Measurements from ENCODE around the gene GPR155. TPM values are rescaled to one million over a fixed set of nuclear protein-coding genes. Genes with fewer than 3 reads are reported as not detected.
"Not testable (repeated sequence)": the region's sequence is repeated elsewhere in the genome, so short reads cannot be mapped to it uniquely, and the experiment has no call there.

GPR155 gene
- total RNA-seq, 6 donors from 2014 or later = 2.2 to 7.5 (median 3.6) TPM

DNA sequence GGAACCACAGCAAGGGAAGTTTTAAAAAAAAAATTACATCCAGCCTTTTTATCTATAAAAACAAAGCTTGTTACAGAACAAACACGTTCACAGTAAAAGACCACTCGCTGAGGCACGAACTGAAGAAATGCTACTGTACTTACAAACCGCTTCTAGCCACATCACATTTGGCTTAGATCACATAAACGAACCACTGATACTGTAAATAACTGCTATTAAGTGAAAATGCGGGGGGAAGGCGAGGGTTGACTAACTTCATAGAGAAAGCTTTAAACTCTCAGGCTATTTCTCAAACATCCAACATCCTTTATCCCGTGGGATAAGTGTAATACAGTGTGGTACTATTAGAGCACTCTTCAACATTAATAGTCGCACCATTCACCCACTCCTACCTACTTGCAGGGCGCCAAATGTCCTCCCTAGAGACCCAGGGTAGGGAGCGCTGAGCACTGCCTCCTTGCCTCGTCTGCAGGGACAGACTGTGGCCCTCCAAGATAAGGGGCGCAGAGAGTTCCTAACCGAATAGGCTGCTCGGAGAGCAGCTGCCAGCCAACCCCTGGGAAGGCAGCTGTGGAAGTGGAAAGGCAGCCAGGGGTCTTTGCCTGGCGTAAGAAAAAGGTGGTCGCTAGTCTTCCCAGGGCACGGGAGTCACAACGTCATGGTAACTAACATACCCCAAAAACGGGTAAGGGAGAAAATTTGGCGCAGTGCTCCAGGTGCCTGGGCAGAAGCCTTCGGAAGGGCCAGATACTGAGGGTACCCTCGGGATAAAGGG lies 854 bp downstream of the GPR155 start:
- no peaks in the 10 kb centered on the region for H3K36me3 ChIP-seq
- no peaks in the 10 kb centered on the region for H3K9me3 ChIP-seq
- H3K27me3 ChIP-seq = no peaks in the 10 kb centered on the region
- DNase-seq (peak in 1 of 2 donors; percentile 39), ATAC-seq (ENCODE audit: low FRiP score in 2 of 2) (peak; percentile 3 to 20)
- peaks cover 3 to 9% (median 8%) of the 10 kb centered on the region in 4 donors for H3K4me1 ChIP-seq
- TF ChIP-seq, protein P1, sequence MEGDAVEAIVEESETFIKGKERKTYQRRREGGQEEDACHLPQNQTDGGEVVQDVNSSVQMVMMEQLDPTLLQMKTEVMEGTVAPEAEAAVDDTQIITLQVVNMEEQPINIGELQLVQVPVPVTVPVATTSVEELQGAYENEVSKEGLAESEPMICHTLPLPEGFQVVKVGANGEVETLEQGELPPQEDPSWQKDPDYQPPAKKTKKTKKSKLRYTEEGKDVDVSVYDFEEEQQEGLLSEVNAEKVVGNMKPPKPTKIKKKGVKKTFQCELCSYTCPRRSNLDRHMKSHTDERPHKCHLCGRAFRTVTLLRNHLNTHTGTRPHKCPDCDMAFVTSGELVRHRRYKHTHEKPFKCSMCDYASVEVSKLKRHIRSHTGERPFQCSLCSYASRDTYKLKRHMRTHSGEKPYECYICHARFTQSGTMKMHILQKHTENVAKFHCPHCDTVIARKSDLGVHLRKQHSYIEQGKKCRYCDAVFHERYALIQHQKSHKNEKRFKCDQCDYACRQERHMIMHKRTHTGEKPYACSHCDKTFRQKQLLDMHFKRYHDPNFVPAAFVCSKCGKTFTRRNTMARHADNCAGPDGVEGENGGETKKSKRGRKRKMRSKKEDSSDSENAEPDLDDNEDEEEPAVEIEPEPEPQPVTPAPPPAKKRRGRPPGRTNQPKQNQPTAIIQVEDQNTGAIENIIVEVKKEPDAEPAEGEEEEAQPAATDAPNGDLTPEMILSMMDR (IDR thresholded peaks at IDR 0.05) = no peak
- no peak for TF ChIP-seq POLR2A (IDR thresholded peaks at IDR 0.05)
- peak overlapping the region; percentile 82 to 97 (median 85) for H3K4me3 ChIP-seq
- WGBS, 2 donors = 7 to 9% methylated on average over 21 to 23 of the region's 23 CpGs
- peak overlapping the region in 3 of 4 donors; percentile 57 to 85 (median 81) for H3K27ac ChIP-seq

DNA sequence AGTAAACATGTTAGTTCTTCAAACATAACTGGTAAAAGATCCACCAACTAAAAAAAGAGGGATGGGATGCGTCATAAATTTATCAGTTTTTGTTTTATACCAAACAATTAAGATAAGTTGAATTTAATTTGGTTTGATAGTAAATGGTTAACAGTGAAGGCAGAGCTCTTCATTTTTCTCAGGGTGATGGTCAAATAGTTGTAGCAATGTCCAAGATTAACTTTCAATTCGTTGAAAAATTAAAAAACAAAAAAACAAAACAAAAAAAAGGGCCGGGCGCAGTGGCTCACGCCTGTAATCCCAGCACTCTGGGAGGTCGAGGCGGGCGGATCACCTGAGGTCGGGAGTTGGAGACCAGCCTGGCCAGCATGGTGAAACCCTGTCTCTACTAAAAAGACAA lies 1.8 kb downstream of the GPR155 start:
- not testable (repeated sequence) for H3K27ac ChIP-seq; H3K9me3 ChIP-seq; H3K4me3 ChIP-seq; H3K36me3 ChIP-seq; H3K27me3 ChIP-seq; ATAC-seq (ENCODE audit: low FRiP score in 2 of 2); H3K4me1 ChIP-seq
- DNase-seq = peak in 1 of 2 donors; percentile 21
- 89 to 94% methylated on average over 9 of the region's 9 CpGs for WGBS, 2 donors

DNA sequence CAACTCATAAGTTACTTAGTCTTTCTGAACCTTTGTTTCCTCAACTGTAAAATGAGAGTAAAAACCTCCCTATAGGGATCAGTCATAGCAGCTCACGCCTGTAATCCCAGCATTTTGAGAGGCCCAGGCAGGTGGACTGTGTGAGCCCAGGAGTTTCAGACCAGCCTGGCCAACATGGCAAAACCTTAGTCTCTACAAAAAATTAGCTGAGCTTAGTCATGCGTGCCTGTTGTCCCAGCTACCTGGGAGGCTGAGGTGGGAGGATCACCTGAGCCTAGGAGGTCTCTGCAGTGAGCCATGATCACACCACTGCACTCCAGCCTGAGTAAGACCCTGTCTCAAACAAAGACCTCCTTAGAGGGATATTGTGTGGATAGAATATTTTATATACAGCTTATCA lies 2.3 kb downstream of the GPR155 start:
- Histone ChIP-seq H3K4me3 (no peak overlapping the region), H3K27ac (no peak overlapping the region)
- 88 to 93% methylated on average over 2 of the region's 2 CpGs for whole genome bisulfite sequencing, 2 donors

DNA sequence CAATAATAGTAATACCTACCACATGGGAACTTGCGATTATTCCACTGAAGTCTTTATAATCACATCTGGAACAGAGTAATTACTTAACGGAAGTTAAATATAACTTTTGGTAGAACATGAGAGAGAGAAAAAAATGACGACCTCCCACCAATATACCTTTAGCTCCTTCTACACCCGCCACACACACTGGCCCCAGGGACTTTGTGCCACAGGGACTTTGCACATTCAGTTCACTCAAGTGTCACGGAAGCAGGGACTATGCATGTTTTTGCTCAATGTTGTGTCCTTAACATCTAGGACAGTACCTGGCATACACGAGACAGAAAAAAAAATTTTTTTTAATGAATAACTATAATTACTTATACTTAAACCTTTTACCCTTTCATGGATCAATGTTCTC lies 4.0 kb downstream of the GPR155 start:
- H3K27ac ChIP-seq = no peak overlapping the region
- ATAC-seq (ENCODE audit: low FRiP score in 2 of 2) (no peak), DNase-seq (no peak)
- peaks cover 3 to 9% (median 8%) of the 10 kb centered on the region in 4 donors for H3K4me1 ChIP-seq
- TF ChIP-seq, protein P1 (IDR thresholded peaks at IDR 0.05) = no peak
- TF ChIP-seq POLR2AphosphoS5 (IDR thresholded peaks at IDR 0.05) (no peak), EP300 (IDR thresholded peaks at IDR 0.05) (no peak), POLR2A (IDR thresholded peaks at IDR 0.05) (no peak)
- no peak overlapping the region for H3K4me3 ChIP-seq
- H3K36me3 ChIP-seq = no peaks in the 10 kb centered on the region
- WGBS, 2 donors = 94 to 97% methylated on average over 6 of the region's 6 CpGs
- H3K27me3 ChIP-seq = no peaks in the 10 kb centered on the region
- no peaks in the 10 kb centered on the region for H3K9me3 ChIP-seq

More for the DNA sequence above, 2.3 kb downstream of the GPR155 start:
- Histone ChIP-seq H3K36me3 (no peaks in the 10 kb centered on the region), H3K9me3 (no peaks in the 10 kb centered on the region), H3K27me3 (no peaks in the 10 kb centered on the region), H3K4me1 (peaks cover 3 to 9% (median 8%) of the 10 kb centered on the region in 4 donors)
- TF ChIP-seq POLR2A (IDR thresholded peaks at IDR 0.05) (no peak), POLR2AphosphoS5 (IDR thresholded peaks at IDR 0.05) (no peak), EP300 (IDR thresholded peaks at IDR 0.05) (no peak)
- TF ChIP-seq, protein P1 (IDR thresholded peaks at IDR 0.05) = no peak
- DNase-seq = no peak
- ATAC-seq (ENCODE audit: low FRiP score in 2 of 2) = no peak

DNA sequence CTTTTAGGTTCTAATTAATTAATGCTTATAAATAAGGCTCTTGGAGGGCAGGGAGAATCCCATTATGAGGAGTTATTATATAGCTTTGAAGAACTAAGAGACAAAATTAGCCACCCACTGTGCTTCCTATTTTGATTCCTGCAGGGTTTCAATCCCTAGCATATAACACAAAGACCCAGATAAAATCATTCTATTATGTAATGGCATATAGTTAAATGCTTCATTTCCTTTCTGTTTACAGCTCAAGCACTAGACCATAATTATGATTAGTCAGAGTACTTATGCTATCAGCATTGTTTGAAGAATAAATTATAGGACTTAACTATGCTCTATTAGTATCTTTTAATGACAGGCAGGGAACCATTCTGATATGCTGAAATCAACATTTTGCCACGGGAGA lies 9.1 kb downstream of the GPR155 start:
- Histone ChIP-seq H3K4me3 (no peak overlapping the region), H3K4me1 (no peaks in the 10 kb centered on the region), H3K9me3 (no peaks in the 10 kb centered on the region), H3K27me3 (no peaks in the 10 kb centered on the region), H3K27ac (no peak overlapping the region), H3K36me3 (no peaks in the 10 kb centered on the region)
- DNase-seq = no peak
- ATAC-seq (ENCODE audit: low FRiP score in 2 of 2) = no peak
- TF ChIP-seq, protein P1 (IDR thresholded peaks at IDR 0.05) = no peak
- TF ChIP-seq POLR2A (IDR thresholded peaks at IDR 0.05) (no peak), POLR2AphosphoS5 (IDR thresholded peaks at IDR 0.05) (no peak), EP300 (IDR thresholded peaks at IDR 0.05) (no peak)
- WGBS, 2 donors = 86 to 95% methylated on average over 1 of the region's 1 CpG

Data from upper lobe of left lung (tissue), 6 donors.